ENCODE measurements around the gene CDH4. TPM values are rescaled to one million over a fixed set of nuclear protein-coding genes. Genes with fewer than 3 reads are reported as not detected.

CDH4 gene
- polyA plus RNA-seq, 1 donor: 1.2 TPM

GRCh38 chr20:61300709-61301108, 48.6 kb downstream of the CDH4 start:
- no peak for DNase-seq (ENCODE audit: low read depth)

- no peak for DNase-seq (ENCODE audit: low read depth)
Measured at GRCh38 chr20:61301711-61302525, 49.9 kb downstream of the CDH4 start.

- DNase-seq (ENCODE audit: low read depth): no peak
Measured at GRCh38 chr20:61303217-61303616, 51.2 kb downstream of the CDH4 start.

- DNase-seq (ENCODE audit: low read depth): no peak
Measured at GRCh38 chr20:61303675-61304074, 51.6 kb downstream of the CDH4 start.

GRCh38 chr20:61304750-61305149, 52.7 kb downstream of the CDH4 start:
- DNase-seq (ENCODE audit: low read depth): no peak

- no peak for DNase-seq (ENCODE audit: low read depth)
Measured at GRCh38 chr20:61306937-61307475, 54.9 kb downstream of the CDH4 start.

- no peak for DNase-seq (ENCODE audit: low read depth)
Measured at GRCh38 chr20:61307686-61308476, 55.8 kb downstream of the CDH4 start.

- DNase-seq (ENCODE audit: low read depth): no peak
Measured at GRCh38 chr20:61308477-61308774, 56.4 kb downstream of the CDH4 start.

- DNase-seq (ENCODE audit: low read depth): no peak
Measured at GRCh38 chr20:61310954-61311353, 58.9 kb downstream of the CDH4 start.

- DNase-seq (ENCODE audit: low read depth): no peak
Measured at GRCh38 chr20:61311656-61312387, 59.8 kb downstream of the CDH4 start.

- no peak for DNase-seq (ENCODE audit: low read depth)
Measured at GRCh38 chr20:61312925-61313324, 60.9 kb downstream of the CDH4 start.

GRCh38 chr20:61313396-61313795, 61.3 kb downstream of the CDH4 start:
- no peak for DNase-seq (ENCODE audit: low read depth)

- DNase-seq (ENCODE audit: low read depth): no peak
Measured at GRCh38 chr20:61314326-61315010, 62.4 kb downstream of the CDH4 start.

GRCh38 chr20:61315319-61315718, 63.3 kb downstream of the CDH4 start:
- no peak for DNase-seq (ENCODE audit: low read depth)

- DNase-seq (ENCODE audit: low read depth): no peak
Measured at GRCh38 chr20:61316346-61316745, 64.3 kb downstream of the CDH4 start.

- DNase-seq (ENCODE audit: low read depth): no peak
Measured at GRCh38 chr20:61317966-61318530, 66.0 kb downstream of the CDH4 start.

- no peak for DNase-seq (ENCODE audit: low read depth)
Measured at GRCh38 chr20:61320691-61321425, 68.8 kb downstream of the CDH4 start.

GRCh38 chr20:61321481-61321880, 69.4 kb downstream of the CDH4 start:
- DNase-seq (ENCODE audit: low read depth): no peak

- no peak for DNase-seq (ENCODE audit: low read depth)
Measured at GRCh38 chr20:61322151-61322865, 70.2 kb downstream of the CDH4 start.

GRCh38 chr20:61324906-61325305, 72.8 kb downstream of the CDH4 start:
- DNase-seq (ENCODE audit: low read depth): no peak

Data from forelimb muscle (tissue), 1 donor.